GDM1 (cell line): Measurements from ENCODE around the gene MRS2.
A peak's percentile ranks its signal among the peaks of the same experiment; 100 is the strongest.

Experiments used
- DNase-seq: peaks from one replicate; lab custom pipeline; 2025; lab: John Stamatoyannopoulos, UW

MRS2 gene

DNA sequence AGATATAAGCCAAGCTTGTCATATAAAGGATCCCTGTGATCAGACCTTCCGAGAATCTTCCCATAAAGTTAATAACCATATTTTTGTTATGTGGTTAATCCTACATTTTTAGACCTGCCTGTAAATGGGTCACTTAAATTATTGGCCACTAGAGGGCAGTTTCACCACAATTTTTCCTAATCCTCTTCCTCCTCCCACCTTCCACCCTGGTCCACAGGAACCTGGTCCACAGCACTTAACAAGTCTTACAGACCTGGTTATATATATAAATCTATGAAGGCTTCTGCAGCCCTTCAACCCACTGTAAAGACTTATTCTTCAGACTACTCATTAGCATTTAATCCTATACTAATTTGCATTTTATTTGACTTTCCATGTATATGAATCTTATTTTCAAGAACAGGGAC is 28.3 kb downstream of the MRS2 start:
- DNase-seq, result peak; percentile 31

GRCh38 chr6:24432611-24433010 is 29.9 kb downstream of the MRS2 start:
- DNase-seq, result no peak

GRCh38 chr6:24436979-24437378 is 34.2 kb downstream of the MRS2 start:
- DNase-seq, result no peak

- DNase-seq, result no peak
These were observed 37.3 kb downstream of the MRS2 start for GRCh38 chr6:24439858-24440539.

GRCh38 chr6:24440897-24441598 is 38.3 kb downstream of the MRS2 start:
- no peak for DNase-seq

DNA sequence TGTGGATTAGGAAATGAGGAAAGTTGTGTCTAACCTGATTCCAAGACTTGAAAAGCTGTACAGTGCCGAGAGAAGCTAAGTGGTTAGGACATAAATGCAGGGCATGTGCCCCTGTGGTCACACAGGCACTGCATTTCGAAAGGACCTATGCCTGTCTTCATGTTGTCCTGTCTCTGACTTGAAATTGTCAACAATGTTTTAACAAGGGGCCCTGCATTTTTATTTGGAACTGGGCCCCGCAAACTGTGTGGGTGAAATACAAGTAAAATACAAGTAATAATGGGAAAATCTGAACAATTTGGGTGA is 38.8 kb downstream of the MRS2 start:
- DNase-seq, result no peak

DNA sequence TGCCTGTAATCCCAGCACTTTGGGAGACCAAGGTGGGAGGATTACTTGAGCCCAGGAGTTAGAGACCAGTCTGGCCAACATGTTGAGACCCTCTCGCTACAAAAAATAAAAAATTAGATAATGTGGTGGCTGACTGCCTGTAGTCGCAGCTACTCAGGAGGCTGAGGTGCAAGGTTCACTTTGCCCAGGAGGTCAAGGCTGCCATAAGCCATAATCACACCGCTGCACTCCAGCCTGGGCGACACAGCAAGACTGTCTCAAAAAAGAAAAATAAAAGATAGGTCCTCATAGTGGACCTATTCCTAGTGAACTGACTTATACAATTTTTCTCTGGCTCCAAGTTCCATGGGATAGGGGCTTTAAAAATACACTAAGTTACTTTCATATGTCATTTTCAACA is 41.9 kb downstream of the MRS2 start:
- no peak for DNase-seq

DNA sequence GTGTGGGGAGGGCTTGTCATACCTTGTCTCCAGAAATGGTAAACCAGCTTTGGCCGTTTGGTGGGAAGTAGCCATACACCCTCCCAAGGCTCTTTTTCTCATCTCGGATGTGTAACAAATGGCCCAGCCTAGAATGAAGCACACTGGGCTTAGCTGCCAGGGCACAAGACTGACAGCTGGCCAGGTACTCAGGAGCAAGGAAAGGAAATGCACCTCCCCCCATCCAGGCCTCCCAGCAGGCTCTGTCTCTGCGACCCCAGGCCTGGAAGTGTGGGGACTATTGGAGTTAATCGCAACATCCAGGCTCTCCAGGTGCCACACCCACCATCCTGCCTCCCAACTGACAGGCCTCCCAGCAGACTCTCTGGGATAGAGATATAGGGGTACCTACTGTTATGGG is 43.0 kb downstream of the MRS2 start:
- no peak for DNase-seq

GRCh38 chr6:24446670-24447069 is 43.9 kb downstream of the MRS2 start:
- no peak for DNase-seq

GRCh38 chr6:24448396-24448795 is 45.7 kb downstream of the MRS2 start:
- no peak for DNase-seq

DNA sequence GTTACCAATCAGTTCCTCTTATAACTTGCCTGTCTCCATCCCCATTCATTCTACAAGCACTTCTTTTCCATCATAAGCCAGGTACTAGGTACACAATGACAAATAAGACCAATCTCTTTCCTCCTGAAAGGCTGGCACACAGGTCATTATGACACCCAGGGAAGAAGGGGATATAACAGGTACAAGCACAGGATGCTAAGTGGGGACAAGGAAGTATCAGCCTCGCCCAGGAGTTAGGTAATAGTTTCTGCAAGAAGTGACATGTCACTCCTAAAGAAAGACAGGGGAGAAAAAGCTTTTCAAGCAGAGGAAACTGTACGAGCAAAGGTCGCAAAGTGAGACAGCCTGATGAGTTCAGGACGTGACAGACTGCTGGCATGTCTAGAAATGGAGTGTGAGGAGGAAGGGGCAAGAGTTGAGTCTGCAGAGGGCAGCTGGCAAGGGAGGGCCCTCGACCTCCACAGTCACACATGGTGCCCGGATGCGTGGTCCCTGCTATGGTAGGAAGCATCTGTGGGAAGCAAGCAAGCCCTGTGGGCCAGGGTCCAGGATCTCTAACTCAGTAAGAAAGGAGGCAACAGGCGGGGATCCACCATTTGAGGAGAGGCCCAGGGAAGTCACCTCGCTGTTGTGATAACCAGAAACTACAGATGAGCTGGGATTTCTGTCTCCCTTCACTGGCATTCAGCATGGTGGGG is 46.2 kb downstream of the MRS2 start:
- no peak for DNase-seq

DNA sequence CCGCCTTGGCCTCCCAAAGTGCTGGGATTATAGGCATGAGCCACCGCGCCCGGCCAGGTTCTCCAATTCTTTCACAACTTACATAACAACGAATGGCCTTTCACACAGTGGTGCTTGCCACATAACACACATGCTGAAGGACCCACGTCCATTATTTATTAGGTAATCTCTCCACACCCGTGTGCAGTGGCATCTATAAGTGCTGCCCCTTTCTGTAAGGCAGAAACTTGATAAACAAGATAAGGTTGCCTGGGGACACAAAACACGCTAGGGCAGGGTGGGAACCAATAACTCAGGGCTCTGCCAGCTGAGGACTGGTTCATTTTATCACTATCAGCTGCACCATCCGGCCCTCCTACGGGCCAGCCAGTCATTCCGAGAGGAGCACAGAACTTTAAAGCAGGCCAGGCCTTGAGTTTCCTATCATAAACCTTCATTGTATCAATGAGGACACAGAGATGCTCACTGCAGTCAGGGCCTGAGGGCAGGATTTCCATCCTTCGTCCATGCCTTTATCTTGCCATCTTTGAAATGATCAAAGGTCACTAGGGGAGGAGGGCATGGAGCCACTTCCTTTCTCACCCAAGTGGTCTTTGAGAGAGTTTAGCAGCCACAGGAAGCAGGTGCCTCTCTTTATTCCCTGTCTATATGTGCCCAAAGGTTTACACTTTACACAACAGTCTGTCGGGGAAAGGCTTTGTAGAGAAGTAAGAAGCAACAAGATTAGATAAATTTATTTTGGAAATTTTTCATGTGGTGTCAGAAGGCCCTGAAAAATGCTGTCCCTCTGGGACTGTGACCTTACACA is 49.0 kb downstream of the MRS2 start:
- DNase-seq, result no peak

DNA sequence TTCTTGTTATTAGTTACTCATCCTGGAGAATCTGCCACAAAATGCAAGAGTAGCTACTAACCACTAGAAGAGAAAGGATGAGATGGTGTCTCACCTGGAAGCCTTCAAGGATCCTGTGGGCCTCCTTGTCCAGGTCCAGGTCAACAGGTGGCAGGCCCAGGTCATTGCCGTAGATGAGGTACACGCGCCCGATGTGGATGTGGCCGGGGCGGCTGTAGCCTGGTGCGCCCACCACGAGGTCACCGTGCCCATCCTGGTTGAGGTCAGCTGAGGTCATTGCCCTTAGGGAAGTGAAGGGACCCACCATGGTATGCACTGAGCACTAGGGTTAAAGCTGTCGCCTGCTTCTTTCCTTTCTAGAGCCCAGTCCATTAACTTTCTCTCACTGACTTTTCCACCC is 51.2 kb downstream of the MRS2 start:
- no peak for DNase-seq

DNA sequence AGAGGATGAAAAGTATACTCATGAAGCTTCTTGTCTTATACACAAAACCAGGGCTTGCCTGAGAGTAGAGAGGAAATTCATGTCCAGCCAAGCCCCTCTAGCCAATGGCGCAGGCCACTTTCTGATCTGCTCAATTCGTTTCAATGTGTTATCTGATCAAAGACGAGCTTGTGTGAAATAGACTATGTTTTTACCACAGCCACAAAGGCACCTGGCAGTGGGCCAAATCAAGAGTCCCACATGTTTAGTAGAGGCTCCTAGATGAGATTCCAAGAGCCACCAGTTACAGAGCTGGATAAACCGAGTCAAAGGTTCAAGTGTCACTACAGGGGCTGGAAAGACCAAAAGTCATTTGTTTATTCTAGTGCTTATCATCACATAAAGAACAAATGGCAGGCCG is 51.7 kb downstream of the MRS2 start:
- no peak for DNase-seq

DNA sequence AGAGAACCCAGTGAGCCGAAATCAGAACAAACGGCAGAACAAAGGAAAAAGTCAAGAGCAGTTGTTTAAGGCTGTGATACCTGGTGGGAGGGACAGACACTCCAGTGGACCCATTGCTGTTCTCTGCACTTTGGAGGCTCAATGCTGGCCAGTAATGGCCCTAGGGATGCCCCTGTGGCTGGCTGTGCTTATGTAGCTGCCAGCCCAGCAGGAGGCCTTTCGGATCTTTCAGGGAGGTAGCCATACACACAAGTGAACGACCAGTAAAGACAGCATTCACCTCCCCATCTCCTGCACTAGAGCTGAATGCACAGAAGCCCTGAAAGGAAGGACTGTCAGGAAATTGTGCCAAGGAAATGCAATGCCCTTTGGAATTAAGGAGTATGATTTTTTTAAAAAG is 52.3 kb downstream of the MRS2 start:
- no peak for DNase-seq

DNA sequence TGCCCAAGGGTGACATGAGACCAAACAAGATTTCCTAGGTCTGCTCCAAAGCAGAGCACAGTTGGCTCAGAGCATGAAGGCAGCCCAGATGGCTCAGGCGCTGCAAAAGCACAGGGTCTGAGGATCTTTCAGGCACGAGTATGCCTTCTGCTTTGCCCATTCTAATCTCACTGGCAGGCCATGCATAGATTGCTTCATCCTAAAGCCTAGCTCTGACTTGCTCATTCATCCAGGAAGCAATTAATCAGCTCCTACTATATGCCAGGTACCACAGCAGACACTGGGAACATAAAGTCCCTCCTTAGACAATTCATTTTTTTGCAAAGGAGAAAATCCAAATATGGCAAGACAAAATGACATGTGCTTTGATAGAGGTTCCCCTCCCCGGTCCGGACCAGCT is 55.4 kb downstream of the MRS2 start:
- DNase-seq, result no peak

DNA sequence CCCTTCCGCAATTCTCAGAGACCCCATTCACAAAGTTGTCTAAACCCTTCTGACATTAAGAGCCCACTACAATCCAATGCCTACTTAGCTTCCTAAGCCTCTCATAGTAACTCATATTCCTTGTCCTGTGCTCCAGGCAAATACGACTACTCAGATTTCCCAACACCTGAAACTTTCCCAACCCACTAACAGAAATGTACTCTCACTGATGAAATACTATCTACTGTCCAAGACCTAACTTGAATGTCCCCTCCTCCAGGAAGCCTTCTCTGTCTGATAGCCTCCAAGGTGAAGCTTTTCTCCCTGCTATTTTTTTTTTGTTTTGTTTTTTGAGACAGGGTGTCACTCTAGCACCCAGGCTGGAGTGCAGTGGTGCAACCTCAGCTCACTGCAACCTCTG is 56.2 kb downstream of the MRS2 start:
- no peak for DNase-seq

- no peak for DNase-seq
These were observed 58.2 kb downstream of the MRS2 start for GRCh38 chr6:24460966-24461365.

DNA sequence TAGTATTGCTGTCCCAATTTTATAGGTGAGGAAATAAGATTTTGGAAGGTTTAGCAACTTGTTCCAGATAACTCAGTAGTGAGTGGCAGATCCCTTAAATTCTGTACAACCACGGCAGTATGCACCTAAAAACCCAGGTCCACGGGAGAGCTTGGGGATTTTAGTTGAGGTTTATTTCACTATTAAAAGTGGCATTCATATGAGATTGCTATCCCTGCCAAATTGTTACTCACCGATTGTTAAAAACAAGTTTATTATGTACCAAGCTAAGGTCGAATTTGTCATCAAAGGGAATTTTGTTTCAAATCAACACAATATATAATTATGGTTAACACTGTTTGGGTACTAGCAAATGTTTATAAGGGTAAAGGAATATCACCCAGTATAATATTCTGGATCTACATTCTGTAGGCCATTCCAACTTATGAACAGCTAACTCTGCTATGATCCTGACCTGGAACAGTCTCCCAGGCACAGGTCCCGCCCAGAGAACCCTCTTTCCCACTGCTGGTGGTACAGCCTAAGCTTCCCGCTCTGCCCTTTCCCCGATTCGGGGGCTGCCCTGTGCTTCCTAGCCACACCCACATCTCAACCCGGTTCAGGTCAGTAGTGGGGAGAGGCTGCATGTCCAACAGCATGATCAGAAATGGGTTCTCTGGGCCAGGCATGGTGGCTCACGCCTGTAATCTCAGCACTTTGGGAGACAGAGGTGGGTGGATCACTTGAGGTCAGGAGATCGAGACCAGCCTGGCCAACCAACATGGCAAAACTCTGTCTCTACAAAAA is 61.7 kb downstream of the MRS2 start:
- DNase-seq, result no peak

GRCh38 chr6:24469811-24470210 is 67.1 kb downstream of the MRS2 start:
- DNase-seq, result no peak

GRCh38 chr6:24472181-24472580 is 69.4 kb downstream of the MRS2 start:
- DNase-seq, result no peak
